Vagina (tissue), 2 donors: ENCODE measurements around the gene FRY. TPM values are rescaled to one million over a fixed set of nuclear protein-coding genes. Genes with fewer than 3 reads are reported as not detected.

Experiments used
- DNase-seq, 2 donors: peaks; one replicate each; pipeline ENCODE4 v3.0.0-alpha.2; 2017; ENCODE audit errors: extremely low spot score in 2 of 2
- H3K27ac ChIP-seq: fragments of 200-600 bp; sonication (generic); one replicate; pipeline ENCODE4 v1.5.1; 2019
- H3K27me3 ChIP-seq: fragments of 200-600 bp; sonication (generic); one replicate; pipeline ENCODE4 v1.5.1; 2019
- H3K36me3 ChIP-seq, 2 donors: fragments of 200-600 bp; sonication (generic); one replicate each; pipeline ENCODE4 v1.5.1; 2017 to 2019
- H3K4me1 ChIP-seq: fragments of 200-600 bp; sonication (generic); one replicate; pipeline ENCODE4 v1.5.1; 2019
- H3K4me3 ChIP-seq, 2 donors: fragments of 200-600 bp; sonication (generic); 1 replicate in 1 of 2; 2 replicates in 1 of 2; pipeline ENCODE4 v1.5.1; 2016 to 2019
- H3K9me3 ChIP-seq: fragments of 200-600 bp; sonication (generic); one replicate; pipeline ENCODE4 v1.5.1; 2019
- POLR2A ChIP-seq, 2 donors: fragments of 450-650 bp; IDR thresholded peaks; one replicate each; pipeline ENCODE4 v1.6.1; 2017; ENCODE audit warnings: antibody characterized with exemption in 2 of 2, mild to moderate bottlenecking in 2 of 2, moderate library complexity in 2 of 2
- POLR2AphosphoS5 ChIP-seq, 2 donors: sonication (generic); formaldehyde crosslinking; IDR thresholded peaks; one replicate each; pipeline ENCODE4 v1.9.0; 2017; ENCODE audit warnings: antibody characterized with exemption in 2 of 2, mild to moderate bottlenecking in 2 of 2, low read depth in 1 of 2; ENCODE audit not compliant: insufficient read depth in 1 of 2
- intact Hi-C: fragments of 100-400 bp; cut with DNase I; formaldehyde crosslinking; loops from one replicate; pipeline ENCODE4 v1.15.1; 2023
- total RNA-seq: library from RNA; depleted of rRNA; stranded (reverse); fragments of >200 nt; gene quantifications from one replicate; pipeline ENCODE4 v1.2.3, GENCODE V29; 2016
- TF ChIP-seq, protein P1 (sequence below), 3 experiments: fragments of 450-650 bp in 2 of 3; fragments of 200-600 bp in 1 of 3; sonication (generic) in 1 of 3; IDR thresholded peaks; one replicate each; pipeline ENCODE4 v1.5.1; 2017 to 2019; ENCODE audit warnings: antibody characterized with exemption in 3 of 3, mild to moderate bottlenecking in 2 of 3, moderate library complexity in 2 of 3

The FRY gene
- total RNA-seq, 1 donor from 2014 or later: 11.0 TPM

DNA sequence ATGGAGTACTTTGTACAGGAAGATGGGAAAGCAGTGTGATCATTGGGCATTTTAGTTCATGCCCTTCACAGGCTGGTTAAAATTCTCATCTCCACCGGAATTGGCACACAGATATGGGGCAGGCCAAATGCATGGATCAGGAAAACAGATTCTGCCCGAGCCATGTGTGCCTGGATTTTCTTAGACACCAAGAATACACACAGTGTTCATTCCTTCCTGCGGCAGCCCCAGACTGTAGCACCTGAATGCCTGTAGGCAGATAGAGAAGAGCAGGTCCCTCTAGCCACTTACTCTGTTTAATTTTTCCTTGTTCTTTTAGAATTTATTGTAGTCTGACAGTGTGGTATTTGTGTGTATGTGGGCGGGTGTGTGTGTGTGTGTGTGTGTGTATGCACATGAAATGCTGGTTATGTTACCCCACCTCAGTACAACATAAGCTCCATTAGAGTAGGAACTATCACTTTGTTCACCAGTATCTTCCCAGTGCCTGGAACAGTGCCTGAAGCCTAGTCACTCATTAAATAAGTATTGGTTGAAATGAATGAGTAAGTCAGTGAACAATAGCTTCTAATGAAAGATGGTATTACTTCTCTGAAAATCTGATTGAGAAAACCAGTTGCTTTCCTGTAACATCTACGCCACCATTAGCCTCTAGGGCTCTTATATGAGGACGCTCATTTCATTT lies 41.7 kb downstream of the FRY start:
- no peak overlapping the region for H3K27ac ChIP-seq

DNA sequence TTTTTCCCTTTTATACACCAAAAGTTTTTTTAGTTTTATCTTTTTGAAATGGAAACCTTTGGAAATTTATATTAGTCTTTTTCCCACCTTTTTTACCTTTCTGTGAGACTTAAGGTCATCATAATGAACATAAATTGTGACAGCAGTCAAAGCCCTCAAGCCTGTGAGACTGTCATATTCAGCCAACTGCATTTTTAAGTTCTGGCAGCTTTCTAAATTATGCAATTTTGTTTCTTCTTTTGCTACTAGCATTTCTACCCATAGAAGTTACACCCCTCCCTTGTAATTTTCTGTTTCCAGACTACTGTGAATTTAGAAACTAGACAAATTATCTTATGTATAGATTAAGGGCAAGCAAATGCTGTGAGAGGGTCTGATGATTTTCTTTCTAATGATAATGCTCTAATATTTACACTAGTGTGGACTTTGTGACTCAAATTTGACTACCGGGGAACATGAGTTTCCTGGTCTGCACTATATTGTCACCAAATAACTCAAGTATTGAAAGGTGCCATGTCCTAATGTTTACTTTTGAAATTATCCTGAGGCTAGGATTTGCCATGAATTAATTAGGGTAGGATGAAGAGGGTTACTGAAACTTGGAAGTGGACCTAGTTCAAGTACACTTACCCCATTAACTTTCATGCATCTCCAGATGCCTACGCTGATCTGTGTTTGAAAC lies 43.7 kb downstream of the FRY start:
- no peaks in the 10 kb centered on the region for H3K27me3 ChIP-seq
- DNase-seq: no peak
- no peaks in the 10 kb centered on the region for H3K4me1 ChIP-seq
- intact Hi-C loops: no loop called here
- no peak overlapping the region for H3K27ac ChIP-seq
- TF ChIP-seq POLR2AphosphoS5 (IDR thresholded peaks at IDR 0.05; ENCODE audit: insufficient read depth in 1 of 2, low read depth in 1 of 2): no peak
- no peak for TF ChIP-seq POLR2A (IDR thresholded peaks at IDR 0.05)
- H3K36me3 ChIP-seq: no peaks in the 10 kb centered on the region
- H3K4me3 ChIP-seq: no peak overlapping the region
- no peaks in the 10 kb centered on the region for H3K9me3 ChIP-seq

More for the DNA sequence above, 41.7 kb downstream of the FRY start:
- DNase-seq: no peak
- intact Hi-C loops: no loop called here
- no peaks in the 10 kb centered on the region for H3K36me3 ChIP-seq
- TF ChIP-seq POLR2A (IDR thresholded peaks at IDR 0.05) (no peak), POLR2AphosphoS5 (IDR thresholded peaks at IDR 0.05; ENCODE audit: insufficient read depth in 1 of 2, low read depth in 1 of 2) (no peak)
- TF ChIP-seq, protein P1, sequence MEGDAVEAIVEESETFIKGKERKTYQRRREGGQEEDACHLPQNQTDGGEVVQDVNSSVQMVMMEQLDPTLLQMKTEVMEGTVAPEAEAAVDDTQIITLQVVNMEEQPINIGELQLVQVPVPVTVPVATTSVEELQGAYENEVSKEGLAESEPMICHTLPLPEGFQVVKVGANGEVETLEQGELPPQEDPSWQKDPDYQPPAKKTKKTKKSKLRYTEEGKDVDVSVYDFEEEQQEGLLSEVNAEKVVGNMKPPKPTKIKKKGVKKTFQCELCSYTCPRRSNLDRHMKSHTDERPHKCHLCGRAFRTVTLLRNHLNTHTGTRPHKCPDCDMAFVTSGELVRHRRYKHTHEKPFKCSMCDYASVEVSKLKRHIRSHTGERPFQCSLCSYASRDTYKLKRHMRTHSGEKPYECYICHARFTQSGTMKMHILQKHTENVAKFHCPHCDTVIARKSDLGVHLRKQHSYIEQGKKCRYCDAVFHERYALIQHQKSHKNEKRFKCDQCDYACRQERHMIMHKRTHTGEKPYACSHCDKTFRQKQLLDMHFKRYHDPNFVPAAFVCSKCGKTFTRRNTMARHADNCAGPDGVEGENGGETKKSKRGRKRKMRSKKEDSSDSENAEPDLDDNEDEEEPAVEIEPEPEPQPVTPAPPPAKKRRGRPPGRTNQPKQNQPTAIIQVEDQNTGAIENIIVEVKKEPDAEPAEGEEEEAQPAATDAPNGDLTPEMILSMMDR (IDR thresholded peaks at IDR 0.05): no peak
- H3K4me1 ChIP-seq: no peaks in the 10 kb centered on the region
- no peaks in the 10 kb centered on the region for H3K9me3 ChIP-seq
- no peak overlapping the region for H3K4me3 ChIP-seq
- no peaks in the 10 kb centered on the region for H3K27me3 ChIP-seq

DNA sequence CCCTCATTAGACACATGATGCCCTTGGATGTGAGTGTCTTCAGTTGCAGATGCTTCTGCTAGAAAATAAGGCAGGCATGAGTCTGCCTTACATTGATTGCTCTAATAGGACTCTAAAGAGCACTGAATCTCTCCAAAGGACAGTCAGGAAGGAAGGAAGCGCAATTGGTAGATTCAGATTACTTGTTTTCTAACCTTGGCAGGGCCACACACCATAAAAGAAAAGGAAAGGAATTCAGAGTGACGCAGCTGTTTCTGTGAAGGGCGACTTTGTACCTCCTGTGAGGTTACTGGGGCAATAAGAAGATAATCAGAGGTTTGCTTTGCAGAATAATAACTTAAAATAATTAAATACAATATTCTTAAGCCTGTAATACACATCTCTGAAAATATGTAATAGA lies 48.0 kb downstream of the FRY start:
- Histone ChIP-seq H3K27me3 (no peaks in the 10 kb centered on the region), H3K9me3 (no peaks in the 10 kb centered on the region), H3K27ac (no peak overlapping the region), H3K4me3 (no peak overlapping the region), H3K4me1 (no peaks in the 10 kb centered on the region), H3K36me3 (no peaks in the 10 kb centered on the region)
- TF ChIP-seq, protein P1 (IDR thresholded peaks at IDR 0.05): no peak
- TF ChIP-seq POLR2AphosphoS5 (IDR thresholded peaks at IDR 0.05; ENCODE audit: insufficient read depth in 1 of 2, low read depth in 1 of 2): no peak
- TF ChIP-seq POLR2A (IDR thresholded peaks at IDR 0.05): no peak
- no peak for DNase-seq
- intact Hi-C loops: no loop called here

DNA sequence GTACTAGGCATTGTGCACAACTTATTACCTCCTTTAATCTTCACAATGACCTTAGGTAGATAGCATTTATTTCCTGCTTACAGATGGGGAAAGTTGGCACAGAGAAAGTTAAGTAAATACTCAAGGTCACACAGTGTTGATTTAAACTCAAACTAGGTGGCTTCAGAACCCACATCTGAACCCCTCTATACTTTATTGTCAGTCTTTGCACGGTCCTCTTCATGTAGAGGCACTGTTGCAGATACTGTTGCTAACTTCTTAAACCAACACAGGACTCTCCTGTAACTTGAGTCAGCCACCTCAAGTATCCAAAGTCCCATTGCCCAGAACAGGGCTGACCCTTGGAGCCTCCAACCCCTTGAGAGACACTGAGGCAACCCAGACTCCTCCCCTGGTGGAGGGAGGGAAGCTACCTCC lies 48.8 kb downstream of the FRY start:
- Histone ChIP-seq H3K36me3 (no peaks in the 10 kb centered on the region), H3K9me3 (no peaks in the 10 kb centered on the region), H3K4me3 (no peak overlapping the region), H3K27me3 (no peaks in the 10 kb centered on the region), H3K27ac (no peak overlapping the region), H3K4me1 (no peaks in the 10 kb centered on the region)
- intact Hi-C loops: no loop called here
- no peak for DNase-seq
- TF ChIP-seq POLR2AphosphoS5 (IDR thresholded peaks at IDR 0.05; ENCODE audit: insufficient read depth in 1 of 2, low read depth in 1 of 2) (no peak), POLR2A (IDR thresholded peaks at IDR 0.05) (no peak)
- TF ChIP-seq, protein P1 (IDR thresholded peaks at IDR 0.05): no peak

DNA sequence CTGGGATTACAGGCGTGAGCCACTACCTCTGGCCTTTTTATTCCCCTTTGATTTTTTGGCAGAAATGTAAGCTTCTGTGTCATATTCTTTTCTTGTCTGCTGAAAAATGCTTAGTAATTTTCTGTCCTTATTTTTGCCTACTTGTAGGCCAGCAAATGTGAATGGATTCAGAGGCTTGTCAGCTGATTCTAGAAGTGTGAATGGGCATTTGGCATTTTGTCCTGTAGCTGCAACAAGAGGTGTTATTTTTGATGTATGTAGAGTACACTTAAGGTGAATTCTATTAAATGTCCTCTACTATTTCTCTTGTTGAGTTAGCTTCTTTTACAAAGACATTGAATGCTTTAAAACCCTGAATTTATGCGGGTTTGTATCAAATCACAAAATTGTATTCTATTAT lies 50.0 kb downstream of the FRY start:
- no peaks in the 10 kb centered on the region for H3K27me3 ChIP-seq
- TF ChIP-seq, protein P1 (IDR thresholded peaks at IDR 0.05): no peak
- TF ChIP-seq POLR2AphosphoS5 (IDR thresholded peaks at IDR 0.05; ENCODE audit: insufficient read depth in 1 of 2, low read depth in 1 of 2) (no peak), POLR2A (IDR thresholded peaks at IDR 0.05) (no peak)
- no peak overlapping the region for H3K27ac ChIP-seq
- no peaks in the 10 kb centered on the region for H3K4me1 ChIP-seq
- no peaks in the 10 kb centered on the region for H3K36me3 ChIP-seq
- H3K4me3 ChIP-seq: no peak overlapping the region
- H3K9me3 ChIP-seq: no peaks in the 10 kb centered on the region
- DNase-seq: no peak
- intact Hi-C loops: no loop called here
